Tibial nerve (tissue), 3 donors: ENCODE measurements around the gene PTPRG.

Experiments
- CTCF ChIP-seq, 5 experiments: fragments of 200-600 bp in 3 of 5; fragments of 450-650 bp in 2 of 5; sonication (generic) in 3 of 5; IDR thresholded peaks; one replicate each; pipeline ENCODE4 v1.5.1; 2016 to 2019; ENCODE audit warnings: antibody characterized with exemption in 5 of 5, mild to moderate bottlenecking in 3 of 5, moderate library complexity in 2 of 5
- POLR2A ChIP-seq, 2 donors: fragments of 450-650 bp; IDR thresholded peaks; one replicate each; pipeline ENCODE4 v1.6.1; 2017; ENCODE audit warnings: antibody characterized with exemption in 2 of 2, mild to moderate bottlenecking in 2 of 2, moderate library complexity in 2 of 2

- TF ChIP-seq CTCF (IDR thresholded peaks at IDR 0.05) (no peak), POLR2A (IDR thresholded peaks at IDR 0.05) (no peak)
Measured at GRCh38 chr3:62073038-62073437, 511.7 kb downstream of the PTPRG start.
